HG03175 (cell line): ENCODE measurements around the gene SEC11A.
"Not testable (repeated sequence)": the region's sequence is repeated elsewhere in the genome, so short reads cannot be mapped to it uniquely, and the experiment has no call there.

Experiments used
- ATAC-seq: cut with Tn5 transposase; IDR thresholded peaks from one replicate; pipeline ENCODE4 v1.9.1; 2021; ENCODE audit warnings: mild to moderate bottlenecking, moderate library complexity; ENCODE audit not compliant: unreplicated experiment

Gene SEC11A

GRCh38 chr15:84645997-84646396 lies 69.9 kb downstream of the SEC11A start:
- no peak for ATAC-seq

- ATAC-seq: no peak
Observed at GRCh38 chr15:84645496-84645895, 70.4 kb downstream of the SEC11A start.

GRCh38 chr15:84643838-84644237 lies 72.1 kb downstream of the SEC11A start:
- ATAC-seq: no peak

DNA sequence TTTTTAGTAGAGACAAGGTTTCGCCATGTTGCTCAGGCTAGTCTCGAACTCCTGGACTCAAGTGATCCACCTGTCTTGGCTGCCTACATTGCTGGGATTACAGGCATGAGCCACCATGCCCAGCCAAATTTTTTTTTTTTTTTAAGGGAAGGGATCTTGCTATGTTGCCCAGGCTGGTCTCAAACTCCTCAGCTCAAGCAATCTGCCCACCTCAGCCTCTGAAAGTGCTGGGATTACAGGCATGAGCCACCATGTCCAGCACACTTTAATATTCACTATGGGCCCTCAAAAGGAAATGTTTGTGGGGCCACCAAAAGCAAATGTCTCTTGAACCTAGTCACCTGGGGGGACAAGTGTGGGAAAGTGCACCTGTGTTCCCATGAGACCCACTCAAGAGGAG lies 73.3 kb downstream of the SEC11A start:
- not testable (repeated sequence) for ATAC-seq

- not testable (repeated sequence) for ATAC-seq
Observed at GRCh38 chr15:84641871-84642270, 74.1 kb downstream of the SEC11A start.

GRCh38 chr15:84638103-84638502 lies 77.8 kb downstream of the SEC11A start:
- ATAC-seq: no peak

DNA sequence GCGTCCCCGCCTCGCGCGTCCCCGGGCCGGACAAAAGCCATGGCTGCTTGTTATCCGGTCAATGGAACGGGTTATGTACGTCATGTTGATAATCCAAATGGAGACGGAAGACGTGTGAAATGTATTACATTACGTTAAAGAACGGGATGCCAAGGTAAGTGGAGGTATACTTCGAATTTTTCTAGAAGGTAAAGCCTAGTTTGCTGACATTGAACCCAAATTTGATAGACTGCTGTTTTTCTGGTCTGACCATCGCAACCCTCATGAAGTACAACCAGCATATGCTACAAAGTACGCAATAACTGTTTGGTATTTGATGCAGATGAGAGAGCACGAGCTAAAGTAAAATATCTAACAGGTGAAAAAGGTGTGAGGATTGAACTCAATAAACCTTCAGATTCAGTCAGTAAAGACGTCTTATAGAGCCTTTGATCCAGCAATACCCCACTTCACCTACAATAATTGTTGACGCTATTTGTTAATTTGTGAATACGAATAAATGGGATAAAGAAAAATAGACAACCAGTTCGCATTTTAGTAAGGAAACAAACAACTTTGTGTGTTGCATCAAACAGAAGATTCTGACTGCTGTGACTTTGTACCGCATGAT lies 81.6 kb downstream of the SEC11A start:
- no peak for ATAC-seq

GRCh38 chr15:84633311-84634227 lies 82.4 kb downstream of the SEC11A start:
- ATAC-seq: peak; percentile 48

DNA sequence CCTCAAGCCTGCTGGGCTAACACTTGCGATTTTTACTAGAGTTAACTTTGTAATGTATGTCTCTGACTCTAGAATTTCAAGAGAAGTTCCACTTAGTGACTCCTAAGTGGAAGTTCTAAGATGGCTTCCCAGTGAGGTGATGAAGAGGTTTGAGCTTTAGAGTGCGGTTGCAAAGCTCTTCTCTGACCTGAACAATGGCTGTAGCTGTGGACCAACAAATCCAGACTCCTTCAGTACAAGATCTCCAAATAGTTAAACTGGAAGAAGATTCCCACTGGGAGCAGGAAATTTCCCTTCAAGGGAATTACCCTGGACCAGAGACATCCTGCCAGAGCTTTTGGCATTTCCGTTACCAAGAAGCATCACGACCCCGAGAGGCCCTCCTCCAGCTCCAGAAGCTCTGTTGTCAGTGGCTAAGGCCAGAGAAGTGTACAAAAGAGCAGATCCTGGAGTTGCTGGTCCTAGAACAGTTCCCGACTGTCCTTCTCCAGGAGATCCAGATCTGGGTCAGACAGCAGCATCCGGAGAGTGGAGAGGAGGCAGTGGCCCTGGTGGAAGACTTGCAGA lies 84.2 kb downstream of the SEC11A start:
- ATAC-seq: no peak

GRCh38 chr15:84629033-84629432 lies 86.9 kb downstream of the SEC11A start:
- no peak for ATAC-seq

DNA sequence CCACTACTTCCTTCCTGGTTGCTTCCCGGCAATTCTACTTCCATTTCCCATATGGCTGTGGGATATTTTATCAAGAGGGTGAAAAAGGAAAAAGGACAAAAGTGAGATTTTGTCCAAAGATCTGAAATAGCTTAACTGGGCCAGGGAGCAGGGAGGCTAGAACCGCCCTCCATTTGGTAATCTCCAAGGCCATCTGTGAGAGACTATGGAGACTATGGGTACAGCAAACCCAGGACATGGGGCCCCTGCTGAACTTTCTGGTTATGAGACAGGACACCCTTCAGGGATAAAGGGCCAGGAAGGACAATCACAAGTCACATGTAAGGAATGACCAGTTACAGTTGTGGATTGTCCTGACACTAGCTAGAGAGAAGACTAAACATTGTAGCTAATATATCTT lies 90.8 kb downstream of the SEC11A start:
- no peak for ATAC-seq

GRCh38 chr15:84624359-84624758 lies 91.6 kb downstream of the SEC11A start:
- no peak for ATAC-seq

DNA sequence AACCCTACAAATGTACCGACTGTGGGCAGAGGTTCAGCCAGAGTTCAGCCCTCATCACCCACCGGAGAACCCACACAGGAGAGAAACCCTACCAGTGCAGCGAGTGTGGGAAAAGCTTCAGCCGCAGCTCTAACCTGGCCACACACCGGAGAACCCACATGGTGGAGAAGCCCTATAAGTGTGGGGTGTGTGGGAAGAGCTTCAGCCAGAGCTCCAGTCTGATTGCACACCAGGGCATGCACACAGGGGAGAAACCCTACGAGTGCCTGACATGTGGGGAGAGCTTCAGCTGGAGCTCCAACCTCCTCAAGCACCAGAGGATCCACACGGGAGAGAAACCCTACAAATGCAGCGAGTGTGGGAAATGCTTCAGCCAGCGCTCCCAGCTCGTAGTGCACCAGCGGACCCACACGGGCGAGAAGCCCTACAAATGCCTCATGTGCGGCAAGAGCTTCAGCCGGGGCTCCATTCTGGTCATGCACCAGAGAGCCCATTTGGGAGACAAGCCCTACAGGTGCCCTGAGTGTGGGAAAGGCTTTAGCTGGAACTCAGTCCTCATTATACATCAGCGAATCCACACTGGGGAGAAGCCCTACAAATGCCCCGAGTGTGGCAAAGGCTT lies 94.5 kb downstream of the SEC11A start:
- ATAC-seq: no peak

DNA sequence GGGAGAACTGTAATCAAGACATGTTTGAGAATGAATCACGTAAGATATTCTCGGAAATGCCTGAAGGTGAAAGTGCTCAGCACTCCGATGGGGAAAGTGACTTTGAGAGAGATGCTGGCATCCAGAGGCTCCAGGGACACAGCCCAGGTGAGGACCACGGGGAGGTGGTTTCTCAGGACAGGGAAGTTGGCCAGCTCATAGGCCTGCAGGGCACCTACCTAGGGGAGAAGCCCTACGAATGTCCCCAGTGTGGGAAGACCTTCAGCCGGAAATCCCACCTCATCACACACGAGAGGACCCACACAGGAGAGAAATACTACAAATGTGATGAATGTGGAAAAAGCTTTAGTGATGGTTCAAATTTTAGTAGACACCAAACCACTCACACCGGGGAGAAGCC lies 95.3 kb downstream of the SEC11A start:
- ATAC-seq: no peak
